SK-N-SH (cell line): ENCODE measurements around the gene DHX29. TPM values are rescaled to one million over a fixed set of nuclear protein-coding genes. Genes with fewer than 3 reads are reported as not detected.

Experiments used
- CTCF ChIA-PET: fragments of 300-600, 350-600 bp; formaldehyde crosslinking; extraction: SDS; loops from one replicate; lab custom pipeline; 2021; lab: Yijun Ruan, JAX
- POLR2A ChIA-PET: fragments of 350-600 bp; sonication (Branson Sonifier 250); formaldehyde crosslinking; extraction: SDS; loops from one replicate; lab custom pipeline; 2020; ENCODE audit warnings: antibody characterized with exemption, inconsistent platforms; lab: Yijun Ruan, JAX
- DNase-seq: peaks from one replicate; pipeline ENCODE4 v3.0.0; 2012
- H2AFZ ChIP-seq: fragments of 200-600 bp; sonication (generic); 2 replicates; pipeline ENCODE4 v1.8.1; 2016; ENCODE audit warnings: antibody characterized with exemption, mild to moderate bottlenecking, low read depth
- H3F3A ChIP-seq: fragments of 200-600 bp; sonication (generic); replicated peaks from 2 replicates; pipeline ENCODE3; 2016; ENCODE audit warnings: antibody characterized with exemption, mild to moderate bottlenecking; ENCODE audit not compliant: insufficient read depth
- H3K27ac ChIP-seq, 2 experiments: fragments of 200-500 bp in 1 of 2; fragments of 200-600 bp in 1 of 2; sonication (Bioruptor generic) in 1 of 2; sonication (generic), shearing (Covaris generic) in 1 of 2; 2 replicates each; pipeline versions ENCODE4 v1.5.1 to v1.6.1; 2014 to 2016; ENCODE audit warnings: low read depth in 2 of 2, inconsistent platforms in 1 of 2, low read length in 1 of 2, mild to moderate bottlenecking in 1 of 2, mixed read lengths in 1 of 2
- H3K27me3 ChIP-seq: fragments of 200-600 bp; sonication (generic), shearing (Covaris generic); 2 replicates; pipeline ENCODE4 v1.6.1; 2016; ENCODE audit warnings: mixed run types; ENCODE audit not compliant: insufficient read depth
- H3K36me3 ChIP-seq, 2 experiments: fragments of 200-500 bp in 1 of 2; fragments of 200-600 bp in 1 of 2; sonication (Bioruptor generic) in 1 of 2; sonication (generic) in 1 of 2; replicated peaks in 1 of 2; 2 replicates each; pipeline versions ENCODE3 to v1.5.1; 2014 to 2016; ENCODE audit warnings: low read length in 1 of 2, mild to moderate bottlenecking in 1 of 2; ENCODE audit not compliant: insufficient read depth in 2 of 2, control insufficient read depth in 1 of 2
- H3K4me1 ChIP-seq, 2 experiments: fragments of 200-500 bp in 1 of 2; fragments of 200-600 bp in 1 of 2; sonication (Bioruptor generic) in 1 of 2; sonication (generic), shearing (Covaris generic) in 1 of 2; 2 replicates each; pipeline versions ENCODE4 v1.5.1 to v1.6.1; 2014 to 2016; ENCODE audit warnings: low read depth in 1 of 2, low read length in 1 of 2, mixed run types in 1 of 2; ENCODE audit not compliant: insufficient read depth in 2 of 2, control insufficient read depth in 1 of 2
- H3K4me2 ChIP-seq: fragments of 200-600 bp; sonication (generic), shearing (Covaris generic); 2 replicates; pipeline ENCODE4 v1.6.1; 2017; ENCODE audit warnings: mixed run types
- H3K4me3 ChIP-seq, 2 experiments: fragments of 200-500 bp in 1 of 2; fragments of 200-600 bp in 1 of 2; sonication (Bioruptor generic) in 1 of 2; sonication (generic), shearing (Covaris generic) in 1 of 2; 2 replicates each; pipeline versions ENCODE4 v1.5.1 to v1.8.1; 2014 to 2016; ENCODE audit warnings: low read depth in 2 of 2, inconsistent platforms in 1 of 2, low read length in 1 of 2, mild to moderate bottlenecking in 1 of 2, mixed read lengths in 1 of 2, moderate library complexity in 1 of 2
- H3K79me2 ChIP-seq: fragments of 200-600 bp; sonication (generic); 2 replicates; pipeline ENCODE4 v1.8.1; 2017; ENCODE audit warnings: mild to moderate bottlenecking; ENCODE audit not compliant: insufficient read depth
- H3K9ac ChIP-seq: fragments of 200-600 bp; sonication (generic); 2 replicates; pipeline ENCODE4 v1.6.1; 2017; ENCODE audit warnings: mixed run types
- H3K9me2 ChIP-seq: fragments of 200-600 bp; sonication (generic); 2 replicates; pipeline ENCODE4 v1.6.1; 2017; ENCODE audit warnings: mixed run types
- H3K9me3 ChIP-seq: fragments of 200-600 bp; sonication (generic); 2 replicates; pipeline ENCODE4 v1.6.1; 2017; ENCODE audit warnings: mixed run types, mild to moderate bottlenecking, moderate library complexity
- H4K20me1 ChIP-seq: fragments of 200-600 bp; sonication (generic); 2 replicates; pipeline ENCODE4 v1.6.1; 2017; ENCODE audit warnings: mild to moderate bottlenecking, mixed run types; ENCODE audit not compliant: insufficient read depth
- CTCF ChIP-seq: fragments of 200-600 bp; sonication (generic); IDR thresholded peaks from 2 replicates; pipeline ENCODE4 v1.6.1; 2017; ENCODE audit warnings: antibody characterized with exemption, mild to moderate bottlenecking, moderate library complexity
- FOSL2 ChIP-seq: IDR thresholded peaks from 2 replicates; pipeline ENCODE4 v1.4.0; 2012; ENCODE audit warnings: low read depth, mild to moderate bottlenecking, moderate library complexity, borderline replicate concordance
- FOXJ3 ChIP-seq: sonication (generic); formaldehyde crosslinking; IDR thresholded peaks from 2 replicates; pipeline ENCODE4 v1.5.1; 2020; ENCODE audit warnings: mild to moderate bottlenecking, missing genetic modification reagents
- GABPA ChIP-seq: IDR thresholded peaks from 2 replicates; pipeline ENCODE4 v1.4.0; 2012; ENCODE audit warnings: low read depth, mild to moderate bottlenecking
- GATA2 ChIP-seq: sonication (generic); formaldehyde crosslinking; IDR thresholded peaks from 2 replicates; pipeline ENCODE4 v1.5.0; 2020; ENCODE audit warnings: mild to moderate bottlenecking, missing genetic modification reagents
- IRF3 ChIP-seq: fragments of 150-350 bp; IDR thresholded peaks from 2 replicates; pipeline ENCODE4 v1.6.1; 2016; ENCODE audit warnings: mild to moderate bottlenecking, low read depth, low read length
- JUND ChIP-seq: IDR thresholded peaks from 2 replicates; pipeline ENCODE4 v1.4.0; 2012
- MEF2A ChIP-seq: IDR thresholded peaks from 2 replicates; pipeline ENCODE4 v1.4.0; 2012; ENCODE audit warnings: low read depth, borderline replicate concordance
- NFIC ChIP-seq: IDR thresholded peaks from 2 replicates; pipeline ENCODE4 v1.4.0; 2012; ENCODE audit warnings: borderline replicate concordance
- NRF1 ChIP-seq: IDR thresholded peaks from 2 replicates; pipeline ENCODE4 v1.6.1; 2012; ENCODE audit warnings: low read depth, mild to moderate bottlenecking, low read length
- PBX3 ChIP-seq: IDR thresholded peaks from 2 replicates; pipeline ENCODE4; 2012
- POLR2AphosphoS5 ChIP-seq: IDR thresholded peaks from 2 replicates; pipeline ENCODE4 v1.6.1; 2012; ENCODE audit warnings: low read depth, low read length
- RCOR1 ChIP-seq: fragments of 150-350 bp; IDR thresholded peaks from 2 replicates; pipeline ENCODE4 v1.6.1; 2017; ENCODE audit warnings: antibody characterized with exemption, low read length
- RFX5 ChIP-seq: IDR thresholded peaks from 2 replicates; pipeline ENCODE4 v1.6.1; 2012; ENCODE audit warnings: mild to moderate bottlenecking, improper control_type of control experiment, low read length
- SMC3 ChIP-seq: IDR thresholded peaks from 2 replicates; pipeline ENCODE4 v1.6.1; 2012; ENCODE audit warnings: low read depth, low read length, improper control_type of control experiment
- TAF1 ChIP-seq: IDR thresholded peaks from 2 replicates; pipeline ENCODE4 v1.6.1; 2012; ENCODE audit warnings: low read depth, mild to moderate bottlenecking, low read length, moderate library complexity, borderline replicate concordance
- TCF12 ChIP-seq: IDR thresholded peaks from 2 replicates; pipeline ENCODE4 v1.4.0; 2012
- ZBTB33 ChIP-seq: IDR thresholded peaks from 2 replicates; pipeline ENCODE4 v1.4.0; 2012; ENCODE audit warnings: low read depth, borderline replicate concordance
- WGBS: methylation state at CpG from one replicate; pipeline ENCODE4 v1.1.6; 2017; ENCODE audit warnings: low lambda C conversion rate; 5-methylcytosine and 5-hydroxymethylcytosine counted together
- polyA plus RNA-seq, 3 experiments: library from polyadenylated mRNA; depleted of rRNA; stranded (reverse); fragments of >200 nt; gene quantifications; 2 replicates each; pipeline ENCODE4 v1.2.3, GENCODE V29; 2012

DHX29 gene
- polyA plus RNA-seq, 1 of the 3 experiments (the other 2 are of a cell fraction) = 2.1 TPM

GRCh38 chr5:55333811-55334210 is 26.3 kb upstream of the DHX29 start:
- no peaks in the 10 kb centered on the region for H4K20me1 ChIP-seq
- no peak overlapping the region for H2AFZ ChIP-seq
- WGBS = 93% methylated on average over 2 of the region's 2 CpGs
- H3K27ac ChIP-seq = no peak overlapping the region
- ChIA-PET CTCF (no interaction called here), POLR2A (no interaction called here)
- H3K9ac ChIP-seq = no peak overlapping the region
- H3K4me3 ChIP-seq = no peak overlapping the region
- no peak overlapping the region for H3K4me2 ChIP-seq
- H3K79me2 ChIP-seq = peaks cover 34% of the 10 kb centered on the region
- peaks cover 63% of the 10 kb centered on the region in 2 experiments for H3K36me3 ChIP-seq
- H3K4me1 ChIP-seq = no peaks in the 10 kb centered on the region; a peak in 1 of 4 replicates
- no peaks in the 10 kb centered on the region; the same call in 1 of the 2 replicates for H3K9me3 ChIP-seq
- no peak for DNase-seq
- no peaks in the 10 kb centered on the region for H3F3A ChIP-seq
- no peaks in the 10 kb centered on the region for H3K9me2 ChIP-seq
- H3K27me3 ChIP-seq = no peaks in the 10 kb centered on the region
- TF ChIP-seq PBX3 = no peak
- no peak for TF ChIP-seq GABPA
- TF ChIP-seq MEF2A = no peak
- no peak for TF ChIP-seq SMC3
- TF ChIP-seq JUND = no peak
- TF ChIP-seq CTCF = no peak
- TF ChIP-seq FOXJ3 = no peak
- TF ChIP-seq GATA2 (CRISPR knock-in tag) = no peak
- no peak for TF ChIP-seq RCOR1
- no peak for TF ChIP-seq TAF1
- TF ChIP-seq IRF3 = no peak
- TF ChIP-seq ZBTB33 = no peak
- TF ChIP-seq NRF1 = no peak
- TF ChIP-seq POLR2AphosphoS5 = no peak
- no peak for TF ChIP-seq FOSL2
- no peak for TF ChIP-seq TCF12
- TF ChIP-seq NFIC = no peak
- no peak for TF ChIP-seq RFX5
